H1 (cell line): ENCODE measurements around the gene CGNL1. TPM values are rescaled to one million over a fixed set of nuclear protein-coding genes. Genes with fewer than 3 reads are reported as not detected.

Source experiments
- CBX5 ChIP-seq: fragments of 300-800, 300-1000 bp; sonication (generic); IDR thresholded peaks from 2 replicates; pipeline ENCODE4 v1.7.1; 2016; ENCODE audit warnings: antibody characterized with exemption, low read length, low read depth
- CHD2 ChIP-seq: IDR thresholded peaks from 2 replicates; pipeline ENCODE4 v1.6.1; 2012; ENCODE audit warnings: low read length, improper control_type of control experiment
- RBBP5 ChIP-seq: IDR thresholded peaks from 2 replicates; pipeline ENCODE4 v1.7.1; 2012; ENCODE audit warnings: low read depth, mild to moderate bottlenecking, inconsistent platforms, low read length, moderate library complexity, borderline replicate concordance
- SP1 ChIP-seq: IDR thresholded peaks from 2 replicates; pipeline ENCODE4 v1.6.1; 2011; ENCODE audit warnings: low read depth, low read length
- ZNF274 ChIP-seq: IDR thresholded peaks from 2 replicates; pipeline ENCODE4 v1.7.0; 2012; ENCODE audit warnings: low read length, borderline replicate concordance; ENCODE audit errors: extremely low read depth
- polyA plus RNA-seq, 7 experiments: library from polyadenylated mRNA; depleted of rRNA in 3 of 7; stranded (reverse) in 5 of 7; unstranded in 2 of 7; fragments of >200 nt in 5 of 7; fragments of 200-250 nt in 2 of 7; gene quantifications; 1 replicate in 5 of 7; 2 replicates in 1 of 7; 4 replicates in 1 of 7; pipeline versions ENCODE4 v1.2.1 to v1.2.3, GENCODE V29; 2011 to 2013; ENCODE audit warnings: missing spikeins in 2 of 7, mixed read lengths in 2 of 7
- total RNA-seq: library from RNA; stranded (reverse); fragmentation: NEBNext Ultra II Directional; extraction: Animal tissue kit (Norgen Biotek cat#: 25700); gene quantifications from 2 replicates; pipeline ENCODE4 v1.2.1, GENCODE V29; 2021

The CGNL1 gene
- total and polyA plus RNA-seq, 2 of the 8 experiments (the other 6 are each of a cell fraction or from before 2014, with no cell fraction given), result 21.8 to 75.6 TPM

GRCh38 chr15:57443486-57443885 is 67.2 kb downstream of the CGNL1 start (continued):
- TF ChIP-seq SP1, result no peak
- TF ChIP-seq CBX5, result no peak
- TF ChIP-seq ZNF274, result no peak
- TF ChIP-seq RBBP5, result no peak
- TF ChIP-seq CHD2, result no peak
